Measurements from ENCODE around the gene RASGRP4. TPM values are rescaled to one million over a fixed set of nuclear protein-coding genes. Genes with fewer than 3 reads are reported as not detected.

RASGRP4 gene
- total RNA-seq, 2 donors from 2014 or later, result 0.09 TPM; not detected in 1

- TF ChIP-seq, protein P1, sequence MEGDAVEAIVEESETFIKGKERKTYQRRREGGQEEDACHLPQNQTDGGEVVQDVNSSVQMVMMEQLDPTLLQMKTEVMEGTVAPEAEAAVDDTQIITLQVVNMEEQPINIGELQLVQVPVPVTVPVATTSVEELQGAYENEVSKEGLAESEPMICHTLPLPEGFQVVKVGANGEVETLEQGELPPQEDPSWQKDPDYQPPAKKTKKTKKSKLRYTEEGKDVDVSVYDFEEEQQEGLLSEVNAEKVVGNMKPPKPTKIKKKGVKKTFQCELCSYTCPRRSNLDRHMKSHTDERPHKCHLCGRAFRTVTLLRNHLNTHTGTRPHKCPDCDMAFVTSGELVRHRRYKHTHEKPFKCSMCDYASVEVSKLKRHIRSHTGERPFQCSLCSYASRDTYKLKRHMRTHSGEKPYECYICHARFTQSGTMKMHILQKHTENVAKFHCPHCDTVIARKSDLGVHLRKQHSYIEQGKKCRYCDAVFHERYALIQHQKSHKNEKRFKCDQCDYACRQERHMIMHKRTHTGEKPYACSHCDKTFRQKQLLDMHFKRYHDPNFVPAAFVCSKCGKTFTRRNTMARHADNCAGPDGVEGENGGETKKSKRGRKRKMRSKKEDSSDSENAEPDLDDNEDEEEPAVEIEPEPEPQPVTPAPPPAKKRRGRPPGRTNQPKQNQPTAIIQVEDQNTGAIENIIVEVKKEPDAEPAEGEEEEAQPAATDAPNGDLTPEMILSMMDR (conservative IDR thresholded peaks at IDR 0.05), result no peak
- Histone ChIP-seq H3K9me3 (ENCODE audit: control insufficient read depth, low read length) (no peaks in the 10 kb centered on the region), H3K9ac (ENCODE audit: extremely low read depth, low read length, poor library complexity, severe bottlenecking) (no peak overlapping the region), H3K36me3 (ENCODE audit: control insufficient read depth, insufficient read depth, low read length) (no peaks in the 10 kb centered on the region), H3K27me3 (ENCODE audit: control insufficient read depth, insufficient read depth, low read length, poor library complexity, severe bottlenecking) (no peaks in the 10 kb centered on the region), H3K27ac (ENCODE audit: low read depth, low read length) (no peak overlapping the region), H3K4me3 (ENCODE audit: low read length) (no peak overlapping the region), H3K4me1 (ENCODE audit: control insufficient read depth, insufficient read depth, low read length) (no peaks in the 10 kb centered on the region)
- no peak overlapping the region for H3K27ac Mint-ChIP-seq
- WGBS, 2 experiments (ENCODE audit: insufficient coverage in 1 of 2, insufficient read length in 1 of 2), result 86 to 89% methylated on average over 6 to 7 of the region's 7 CpGs
- H3K36me3 Mint-ChIP-seq (ENCODE audit: low read depth), result no peaks in the 10 kb centered on the region
- H3K27me3 Mint-ChIP-seq (ENCODE audit: insufficient read depth), result peaks cover 11% of the 10 kb centered on the region
- H3K4me1 Mint-ChIP-seq, result no peaks in the 10 kb centered on the region
- H3K9me3 Mint-ChIP-seq, result no peaks in the 10 kb centered on the region
- H3K4me3 Mint-ChIP-seq, result no peak overlapping the region
- DNase-seq, result no peak
Measured at GRCh38 chr19:38425222-38425809, 703 bp downstream of the RASGRP4 start.

- Histone ChIP-seq H3K4me3 (ENCODE audit: low read length) (no peak overlapping the region), H3K27ac (ENCODE audit: low read depth, low read length) (no peak overlapping the region), H3K9ac (ENCODE audit: extremely low read depth, low read length, poor library complexity, severe bottlenecking) (no peak overlapping the region), H3K9me3 (ENCODE audit: control insufficient read depth, low read length) (no peaks in the 10 kb centered on the region), H3K36me3 (ENCODE audit: control insufficient read depth, insufficient read depth, low read length) (no peaks in the 10 kb centered on the region), H3K27me3 (ENCODE audit: control insufficient read depth, insufficient read depth, low read length, poor library complexity, severe bottlenecking) (peaks cover 9% of the 10 kb centered on the region), H3K4me1 (ENCODE audit: control insufficient read depth, insufficient read depth, low read length) (no peaks in the 10 kb centered on the region)
- Mint-ChIP-seq H3K27ac (no peak overlapping the region), H3K9me3 (no peaks in the 10 kb centered on the region), H3K36me3 (ENCODE audit: low read depth) (no peaks in the 10 kb centered on the region), H3K4me1 (no peaks in the 10 kb centered on the region), H3K27me3 (ENCODE audit: insufficient read depth) (peaks cover 22% of the 10 kb centered on the region), H3K4me3 (no peak overlapping the region)
- no peak for DNase-seq
- 85 to 86% methylated on average over 1 to 5 of the region's 5 CpGs for WGBS, 2 experiments (ENCODE audit: insufficient coverage in 1 of 2, insufficient read length in 1 of 2)
- TF ChIP-seq, protein P1 (conservative IDR thresholded peaks at IDR 0.05), result no peak
Measured at GRCh38 chr19:38424272-38424671, 1.7 kb downstream of the RASGRP4 start.

DNA sequence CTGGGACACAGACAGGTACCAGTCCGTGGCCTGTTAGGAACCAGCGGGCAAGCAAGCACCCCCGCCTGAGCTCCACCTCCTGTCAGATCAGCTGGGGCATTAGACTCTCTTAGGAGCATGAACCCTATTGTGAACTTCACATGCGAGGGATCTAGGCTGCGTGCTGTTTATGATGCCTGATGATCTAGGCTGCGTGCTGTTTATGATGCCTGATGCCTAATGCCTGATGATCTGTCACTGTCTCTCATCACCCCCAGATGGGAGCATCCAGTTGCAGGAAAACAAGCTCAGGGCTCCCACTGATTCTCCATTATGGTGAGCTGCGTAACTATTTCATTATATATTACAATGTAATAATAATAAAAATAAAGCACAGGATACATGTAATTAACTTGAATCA, 3.6 kb downstream of the RASGRP4 start:
- no peak overlapping the region for H3K4me3 ChIP-seq (ENCODE audit: low read length)
- H3K4me3 Mint-ChIP-seq, result no peak overlapping the region
- peaks cover 28% of the 10 kb centered on the region for H3K27me3 ChIP-seq (ENCODE audit: control insufficient read depth, insufficient read depth, low read length, poor library complexity, severe bottlenecking)
- WGBS, 2 experiments (ENCODE audit: insufficient coverage in 1 of 2, insufficient read length in 1 of 2), result 92 to 100% methylated on average over 4 to 6 of the region's 7 CpGs
- TF ChIP-seq, protein P1 (conservative IDR thresholded peaks at IDR 0.05), result no peak
- no peaks in the 10 kb centered on the region for H3K9me3 ChIP-seq (ENCODE audit: control insufficient read depth, low read length)
- no peak for DNase-seq
- H3K27ac Mint-ChIP-seq, result no peak overlapping the region
- H3K9me3 Mint-ChIP-seq, result no peaks in the 10 kb centered on the region
- H3K4me1 Mint-ChIP-seq, result peaks cover 6% of the 10 kb centered on the region
- no peaks in the 10 kb centered on the region for H3K36me3 Mint-ChIP-seq (ENCODE audit: low read depth)
- no peaks in the 10 kb centered on the region for H3K4me1 ChIP-seq (ENCODE audit: control insufficient read depth, insufficient read depth, low read length)
- H3K27me3 Mint-ChIP-seq (ENCODE audit: insufficient read depth), result peaks cover 34% of the 10 kb centered on the region
- no peak overlapping the region for H3K9ac ChIP-seq (ENCODE audit: extremely low read depth, low read length, poor library complexity, severe bottlenecking)
- H3K36me3 ChIP-seq (ENCODE audit: control insufficient read depth, insufficient read depth, low read length), result no peaks in the 10 kb centered on the region
- no peak overlapping the region for H3K27ac ChIP-seq (ENCODE audit: low read depth, low read length)
